NT2/D1 (cell line): ENCODE measurements around the gene IL17C.

ENCODE experiments used
- SUZ12 ChIP-seq: IDR thresholded peaks from 2 replicates; pipeline ENCODE4 v1.6.1; 2011; ENCODE audit not compliant: insufficient read length, insufficient read depth; ENCODE audit errors: extremely low read depth
- YY1 ChIP-seq: IDR thresholded peaks from 2 replicates; pipeline ENCODE4 v1.6.1; 2011; ENCODE audit not compliant: insufficient read length, insufficient read depth
- ZNF274 ChIP-seq: IDR thresholded peaks from 2 replicates; pipeline ENCODE4 v1.6.1; 2011; ENCODE audit warnings: mild to moderate bottlenecking, low read depth, low read length

DNA sequence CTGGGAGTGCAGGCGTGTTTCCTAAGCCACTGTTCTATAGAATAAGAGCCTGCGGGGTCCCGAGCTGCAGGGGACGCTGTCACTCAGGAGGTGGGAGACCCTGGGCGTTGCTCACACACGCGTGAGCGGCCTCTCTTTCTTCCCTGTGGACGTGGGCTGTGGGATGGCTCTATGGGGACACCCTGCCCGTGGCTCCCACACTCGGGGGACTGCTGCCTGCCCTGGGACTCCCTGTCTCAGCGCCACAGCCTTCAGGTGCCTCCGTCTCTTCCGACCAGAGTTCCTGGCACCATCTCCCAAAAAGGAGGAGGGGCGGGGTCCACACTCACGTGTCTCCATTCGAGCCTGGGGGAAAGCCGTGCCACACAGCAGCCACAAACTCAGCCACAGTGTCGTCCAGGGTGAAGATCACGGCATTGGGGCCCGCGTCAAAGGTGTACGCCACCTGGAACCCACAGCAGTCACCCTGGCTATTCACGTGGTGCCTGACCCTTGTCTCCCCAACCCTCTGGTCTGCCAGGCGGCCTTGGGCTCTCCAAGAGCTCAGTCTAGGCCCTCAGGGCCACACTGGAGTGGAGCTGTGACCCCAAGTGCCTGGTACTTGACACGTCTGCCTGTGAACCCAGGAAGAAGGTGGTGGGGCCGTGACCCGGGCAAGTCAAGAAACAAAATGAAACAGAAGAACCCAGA, 16.1 kb downstream of the IL17C start:
- no peak for TF ChIP-seq ZNF274
- no peak for TF ChIP-seq SUZ12
- TF ChIP-seq YY1: no peak
